OCI-LY7 (cell line): ENCODE data around the gene TPR. TPM values are rescaled to one million over a fixed set of nuclear protein-coding genes. Genes with fewer than 3 reads are reported as not detected.

ENCODE experiments used
- BruUV-seq: library from RNA; stranded (reverse); fragments of 400-500 nt; replicated peaks from 2 replicates; lab custom pipeline; 2021; lab: Mats Ljungman, UMichigan
- CTCF ChIA-PET: fragments of 300-600 bp; sonication (Branson Sonifier 250); formaldehyde crosslinking; loops from one replicate; lab custom pipeline; 2022; ENCODE audit warnings: antibody characterized with exemption; ENCODE audit not compliant: unreplicated experiment; lab: Charles Lee
- POLR2A ChIA-PET: fragments of 300-600 bp; sonication (Branson Sonifier 250); formaldehyde crosslinking; loops from one replicate; lab custom pipeline; 2022; ENCODE audit warnings: antibody characterized with exemption; lab: Charles Lee
- DNase-seq: peaks from one replicate; pipeline ENCODE4 v3.0.0-alpha.2; 2015; ENCODE audit warnings: low spot score
- H2AFZ ChIP-seq: fragments of 200-600 bp; sonication (generic), shearing (Covaris generic); 2 replicates; pipeline ENCODE4 v1.6.1; 2014; ENCODE audit warnings: mild to moderate bottlenecking, antibody characterized with exemption, low read length, moderate library complexity
- H3K27ac ChIP-seq: fragments of 200-600 bp; sonication (generic); 2 replicates; pipeline ENCODE4 v1.5.1; 2014; ENCODE audit warnings: mixed run types, low read depth, mild to moderate bottlenecking, moderate library complexity, low read length, inconsistent platforms; ENCODE audit not compliant: poor library complexity, severe bottlenecking
- H3K36me3 ChIP-seq: fragments of 200-600 bp; sonication (generic); 2 replicates; pipeline ENCODE4 v1.6.1; 2014; ENCODE audit warnings: mild to moderate bottlenecking, antibody characterized with exemption, low read length, moderate library complexity, mixed read lengths; ENCODE audit not compliant: insufficient read depth
- H3K4me1 ChIP-seq: fragments of 200-600 bp; sonication (generic); 2 replicates; pipeline ENCODE4 v1.5.1; 2014; ENCODE audit warnings: mild to moderate bottlenecking, low read length; ENCODE audit not compliant: insufficient read depth, poor library complexity, severe bottlenecking
- H3K4me2 ChIP-seq: fragments of 200-600 bp; sonication (generic); 2 replicates; pipeline ENCODE4 v1.6.1; 2014; ENCODE audit warnings: mild to moderate bottlenecking, low read length
- H3K4me3 ChIP-seq: fragments of 200-600 bp; sonication (generic); 2 replicates; pipeline ENCODE4 v1.5.1; 2014; ENCODE audit warnings: mild to moderate bottlenecking, low read depth, low read length; ENCODE audit not compliant: poor library complexity, severe bottlenecking
- H3K79me2 ChIP-seq: fragments of 200-600 bp; sonication (generic); 2 replicates; pipeline ENCODE4 v1.6.1; 2016; ENCODE audit warnings: low read depth, mild to moderate bottlenecking, low read length, moderate library complexity, mixed read lengths; ENCODE audit not compliant: insufficient read depth
- H3K9me2 ChIP-seq: fragments of 200-600 bp; sonication (generic); 2 replicates; pipeline ENCODE4 v1.6.1; 2016; ENCODE audit warnings: mild to moderate bottlenecking, low read length, mixed read lengths; ENCODE audit not compliant: insufficient read depth
- H3K9me3 ChIP-seq: fragments of 200-600 bp; sonication (generic); 2 replicates; pipeline ENCODE4 v1.6.1; 2014; ENCODE audit warnings: mild to moderate bottlenecking, mixed run types, low read length, mixed read lengths
- H4K20me1 ChIP-seq: fragments of 200-600 bp; sonication (generic); 2 replicates; pipeline ENCODE4 v1.6.1; 2014; ENCODE audit warnings: mild to moderate bottlenecking, antibody characterized with exemption, low read length, moderate library complexity, mixed read lengths; ENCODE audit not compliant: insufficient read depth
- CTCF ChIP-seq: fragments of 200-600 bp; sonication (generic); conservative IDR thresholded peaks from 2 replicates; pipeline ENCODE4 v1.5.1; 2014; ENCODE audit warnings: mild to moderate bottlenecking, antibody characterized with exemption, low read length, moderate library complexity, mixed read lengths
- EZH2phosphoT487 ChIP-seq: fragments of 200-600 bp; sonication (generic); IDR thresholded peaks from 2 replicates; pipeline ENCODE4 v1.6.1; 2018; ENCODE audit warnings: low read depth, borderline replicate concordance, mild to moderate bottlenecking, mixed run types, antibody characterized with exemption, low read length, moderate library complexity, mixed read lengths
- intact Hi-C: fragments of 100-400 bp; cut with micrococcal nuclease; formaldehyde crosslinking; loops from one replicate; pipeline ENCODE4 v1.10.0; 2022; ENCODE audit not compliant: unreplicated experiment
- total RNA-seq, 2 experiments: library from RNA; depleted of rRNA in 1 of 2; stranded (reverse); fragments of >200 nt in 1 of 2; shearing (Covaris generic) in 1 of 2; gene quantifications; 2 replicates each; pipeline ENCODE4 v1.2.3, GENCODE V29; 2014 to 2022

The TPR gene
- total RNA-seq, 2 experiments from 2014 or later = 92.1 to 136 TPM

GRCh38 chr1:186323865-186324264 is 51.2 kb downstream of the TPR start:
- intact Hi-C loops = no loop called here
- no peaks in the 10 kb centered on the region for H3K9me2 ChIP-seq
- no peak for DNase-seq
- H3K36me3 ChIP-seq = peaks cover 95% of the 10 kb centered on the region
- BruUV-seq = no TSS peak
- no peak overlapping the region for H3K4me2 ChIP-seq
- POLR2A ChIA-PET = interaction anchor here (0.6 kb wide), 2 partner anchors 52 to 1005 kb away, joined by 3 read pairs; partner anchors contain the start of genes ODR4 and TPR
- no peaks in the 10 kb centered on the region for H3K79me2 ChIP-seq
- no peak overlapping the region for H3K27ac ChIP-seq
- CTCF ChIA-PET = no interaction called here
- H2AFZ ChIP-seq = no peak overlapping the region
- H4K20me1 ChIP-seq = 0 out of 2 replicates have a peak, but pooled peaks cover 5% of the 10 kb centered on the region
- no peaks in the 10 kb centered on the region for H3K4me1 ChIP-seq
- H3K9me3 ChIP-seq = no peaks in the 10 kb centered on the region
- H3K4me3 ChIP-seq = no peak overlapping the region
- no peak for TF ChIP-seq CTCF
- TF ChIP-seq EZH2phosphoT487 = no peak

GRCh38 chr1:186315570-186315969 is 59.5 kb downstream of the TPR start:
- H3K4me1 ChIP-seq = no peaks in the 10 kb centered on the region
- peaks cover 98% of the 10 kb centered on the region for H3K36me3 ChIP-seq
- no peak overlapping the region for H2AFZ ChIP-seq
- no TSS peak for BruUV-seq
- no peak overlapping the region for H3K4me2 ChIP-seq
- H3K27ac ChIP-seq = no peak overlapping the region
- no peaks in the 10 kb centered on the region for H3K79me2 ChIP-seq
- H4K20me1 ChIP-seq = no peaks in the 10 kb centered on the region
- no peak for DNase-seq
- intact Hi-C loops = loop anchor here (5.0 kb wide), 1 partner anchor 42 kb away; no protein-coding TSS in a partner anchor
- CTCF ChIA-PET = no interaction called here
- H3K4me3 ChIP-seq = no peak overlapping the region
- TF ChIP-seq EZH2phosphoT487 (no peak), CTCF (no peak)
- no peaks in the 10 kb centered on the region for H3K9me3 ChIP-seq
- 0 out of 2 replicates have a peak, but pooled peaks cover 3% of the 10 kb centered on the region for H3K9me2 ChIP-seq
- POLR2A ChIA-PET = interaction anchor here (1.5 to 1.6 kb wide), 2 partner anchors 11 to 24 kb away, joined by 3 to 4 read pairs; no protein-coding TSS in a partner anchor

GRCh38 chr1:186311375-186312051 is 63.5 kb downstream of the TPR start:
- POLR2A ChIA-PET = interaction anchor here (1.0 kb wide), 1 partner anchor 74 kb away, joined by 4 read pairs; no protein-coding TSS in a partner anchor
- H3K9me2 ChIP-seq = 0 out of 2 replicates have a peak, but pooled peaks cover 3% of the 10 kb centered on the region

More at GRCh38 chr1:186311375-186312051, 63.5 kb downstream of the TPR start:
- BruUV-seq = no TSS peak
- H3K4me1 ChIP-seq = no peaks in the 10 kb centered on the region
- no peaks in the 10 kb centered on the region for H3K9me3 ChIP-seq
- CTCF ChIA-PET = no interaction called here
- no peak overlapping the region for H2AFZ ChIP-seq
- H3K4me2 ChIP-seq = no peak overlapping the region
- no peak for DNase-seq
- no peak overlapping the region for H3K4me3 ChIP-seq
- no peak overlapping the region for H3K27ac ChIP-seq
- H3K79me2 ChIP-seq = no peaks in the 10 kb centered on the region
- TF ChIP-seq EZH2phosphoT487 = no peak
- no peak for TF ChIP-seq CTCF
- H4K20me1 ChIP-seq = no peaks in the 10 kb centered on the region
- intact Hi-C loops = no loop called here
- peaks cover 63% of the 10 kb centered on the region for H3K36me3 ChIP-seq
